GM23338 (cell line): ENCODE results near the gene EXOC1L. TPM values are rescaled to one million over a fixed set of nuclear protein-coding genes. Genes with fewer than 3 reads are reported as not detected.
A peak's percentile ranks its signal among the peaks of the same experiment; 100 is the strongest.

ENCODE experiments used
- ATAC-seq: fragments of 200-7000 bp; cut with Tn5 transposase; 3 replicates; pipeline ENCODE4 v1.9.1; 2020
- DNase-seq: peaks from one replicate; pipeline ENCODE4 v3.0.0-alpha.2; 2015; ENCODE audit warnings: low spot score
- H2AFZ ChIP-seq: fragments of 200-600 bp; sonication (generic); 2 replicates; pipeline ENCODE4 v1.8.0; 2016; ENCODE audit warnings: antibody characterized with exemption, mild to moderate bottlenecking, moderate library complexity
- H3F3A ChIP-seq: fragments of 200-600 bp; sonication (generic); replicated peaks from 2 replicates; pipeline ENCODE4 v1.8.0; 2017; ENCODE audit warnings: antibody characterized with exemption, mixed run types, low read depth
- H3K27ac ChIP-seq: fragments of 200-600 bp; sonication (generic); 2 replicates; pipeline ENCODE4 v1.6.1; 2016; ENCODE audit warnings: low read depth
- H3K27me3 ChIP-seq: fragments of 200-600 bp; sonication (generic); 2 replicates; pipeline ENCODE4 v1.8.0; 2016; ENCODE audit warnings: mild to moderate bottlenecking, mixed run types, moderate library complexity; ENCODE audit not compliant: insufficient read depth
- H3K36me3 ChIP-seq: fragments of 200-600 bp; sonication (generic); 2 replicates; pipeline ENCODE4 v1.8.0; 2016; ENCODE audit warnings: mild to moderate bottlenecking; ENCODE audit not compliant: insufficient read depth
- H3K4me1 ChIP-seq: fragments of 200-600 bp; sonication (generic); 2 replicates; pipeline ENCODE4 v1.8.0; 2016; ENCODE audit warnings: mild to moderate bottlenecking, moderate library complexity; ENCODE audit not compliant: insufficient read depth
- H3K4me2 ChIP-seq: fragments of 200-600 bp; sonication (generic); 2 replicates; pipeline ENCODE4 v1.7.1; 2017; ENCODE audit warnings: mixed run types
- H3K4me3 ChIP-seq: fragments of 200-600 bp; sonication (generic); 2 replicates; pipeline ENCODE4 v1.6.1; 2016; ENCODE audit warnings: mixed run types
- H3K79me2 ChIP-seq: fragments of 200-600 bp; sonication (generic); replicated peaks from 2 replicates; pipeline ENCODE4 v1.8.0; 2017; ENCODE audit warnings: mild to moderate bottlenecking; ENCODE audit not compliant: insufficient read depth
- H3K9me2 ChIP-seq: fragments of 200-600 bp; sonication (generic); 2 replicates; pipeline ENCODE4 v1.8.0; 2017; ENCODE audit not compliant: insufficient read depth
- H4K20me1 ChIP-seq: fragments of 200-600 bp; sonication (generic); replicated peaks from 2 replicates; pipeline ENCODE4 v1.8.0; 2017; ENCODE audit warnings: mild to moderate bottlenecking; ENCODE audit not compliant: insufficient read depth
- H3K27ac Mint-ChIP-seq: 2 replicates; pipeline ENCODE4 v1.8.0; 2020; ENCODE audit warnings: inconsistent platforms, mild to moderate bottlenecking, moderate library complexity, mixed read lengths
- H3K27me3 Mint-ChIP-seq: 3 replicates; pipeline ENCODE4 v1.8.0; 2022; ENCODE audit warnings: low read depth, mild to moderate bottlenecking, moderate library complexity, mixed read lengths, inconsistent platforms; ENCODE audit not compliant: insufficient read depth, poor library complexity
- H3K36me3 Mint-ChIP-seq: 3 replicates; pipeline ENCODE4 v1.8.0; 2021; ENCODE audit warnings: low read depth, mild to moderate bottlenecking, inconsistent platforms, moderate library complexity, mixed read lengths
- H3K4me1 Mint-ChIP-seq: 3 replicates; pipeline ENCODE4 v1.8.0; 2020; ENCODE audit warnings: mild to moderate bottlenecking, inconsistent platforms, mixed read lengths
- H3K4me3 Mint-ChIP-seq: 3 replicates; pipeline ENCODE4 v1.8.0; 2021; ENCODE audit warnings: moderate library complexity, mild to moderate bottlenecking, inconsistent platforms, mixed read lengths
- H3K9me3 Mint-ChIP-seq: 3 replicates; pipeline ENCODE4 v1.8.0; 2020; ENCODE audit warnings: moderate library complexity, mild to moderate bottlenecking, inconsistent platforms, mixed read lengths
- CREB1 ChIP-seq: fragments of 250-450 bp; sonication (Bioruptor Pico); IDR thresholded peaks from 2 replicates; pipeline ENCODE4 v1.5.0; 2020; ENCODE audit warnings: low read depth, mild to moderate bottlenecking, moderate library complexity
- ETS1 ChIP-seq: IDR thresholded peaks from 2 replicates; pipeline ENCODE4 v1.6.1; 2016; ENCODE audit warnings: antibody characterized with exemption
- EZH2 ChIP-seq: fragments of 200-600 bp; sonication (generic); IDR thresholded peaks from one replicate; pipeline ENCODE4 v1.8.0; 2017; ENCODE audit warnings: antibody characterized with exemption, mild to moderate bottlenecking, low read depth; ENCODE audit not compliant: unreplicated experiment
- EZH2phosphoT487 ChIP-seq: fragments of 200-600 bp; sonication (generic); IDR thresholded peaks from one replicate; pipeline ENCODE4 v1.8.1; 2018; ENCODE audit warnings: antibody characterized with exemption; ENCODE audit not compliant: unreplicated experiment
- JUNB ChIP-seq: IDR thresholded peaks from one replicate; pipeline ENCODE4 v1.6.1; 2016; ENCODE audit warnings: antibody characterized with exemption; ENCODE audit not compliant: unreplicated experiment
- NANOG ChIP-seq: IDR thresholded peaks from 2 replicates; pipeline ENCODE4 v1.6.1; 2016; ENCODE audit warnings: antibody characterized with exemption, borderline replicate concordance
- POLR2AphosphoS5 ChIP-seq: IDR thresholded peaks from 2 replicates; pipeline ENCODE4 v1.6.1; 2016; ENCODE audit warnings: antibody characterized with exemption, low read depth
- STAT1 ChIP-seq: IDR thresholded peaks from one replicate; pipeline ENCODE4 v1.6.1; 2016; ENCODE audit warnings: antibody characterized with exemption; ENCODE audit not compliant: unreplicated experiment
- ZNF114 ChIP-seq: fragments of 250-450 bp; sonication (Bioruptor Pico); IDR thresholded peaks from 2 replicates; pipeline ENCODE4 v1.5.0; 2020; ENCODE audit warnings: mild to moderate bottlenecking, moderate library complexity
- ZNF331 ChIP-seq: fragments of 250-450 bp; sonication (Bioruptor Pico); IDR thresholded peaks from 2 replicates; pipeline ENCODE4 v1.5.0; 2020; ENCODE audit warnings: low read depth, mild to moderate bottlenecking, moderate library complexity
- ZNF462 ChIP-seq: fragments of 250-450 bp; sonication (Bioruptor Pico); IDR thresholded peaks from 2 replicates; pipeline ENCODE4 v1.5.0; 2020; ENCODE audit warnings: mild to moderate bottlenecking, moderate library complexity
- polyA plus RNA-seq: library from polyadenylated mRNA; unstranded; fragments of >200 nt; fragmentation: Nextera tagmentation; extraction: Ambion mirVana; gene quantifications from 2 replicates; pipeline ENCODE4 v1.2.1, GENCODE V29; 2016
- total RNA-seq: library from RNA; depleted of rRNA; stranded (reverse); fragments of >200 nt; shearing (Covaris generic); gene quantifications from 2 replicates; pipeline ENCODE4 v1.2.3, GENCODE V29; 2014
- TF ChIP-seq, protein P1 (sequence below), 2 experiments: fragments of 200-600 bp in 1 of 2; sonication (generic) in 1 of 2; conservative IDR thresholded peaks; 2 replicates each; pipeline versions ENCODE4 v1.5.1 to v1.6.1; 2016 to 2017; ENCODE audit warnings: antibody characterized with exemption in 2 of 2, low read depth in 2 of 2, mild to moderate bottlenecking in 2 of 2, moderate library complexity in 1 of 2
- TF ChIP-seq, protein P2 (sequence below): IDR thresholded peaks from one replicate; pipeline ENCODE4 v1.6.1; 2018; ENCODE audit warnings: antibody characterized with exemption; ENCODE audit not compliant: unreplicated experiment

EXOC1L gene
- total and polyA plus RNA-seq, 2 experiments from 2014 or later: not detected

DNA sequence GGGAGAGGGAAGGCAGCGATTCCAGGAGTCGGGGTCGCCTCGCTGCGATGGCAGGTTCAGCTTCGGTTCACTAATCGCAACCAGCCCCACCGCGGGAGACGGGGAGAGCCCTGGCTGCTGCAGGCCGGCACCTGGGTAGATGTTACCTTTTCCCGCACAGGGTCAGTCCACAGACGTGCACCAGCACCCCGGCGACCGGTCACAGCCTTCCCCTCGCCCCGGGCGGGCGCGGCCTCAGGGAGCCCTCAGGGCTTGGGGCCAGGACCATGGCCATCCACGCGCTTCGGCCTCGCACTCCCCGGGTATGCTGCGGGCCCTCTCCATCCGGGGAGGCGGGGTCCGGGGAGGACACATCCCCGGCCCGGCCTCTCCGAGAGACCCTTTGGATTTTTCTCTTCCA lies 26.1 kb upstream of the EXOC1L start:
- Histone ChIP-seq H3K9me2 (no peaks in the 10 kb centered on the region), H3K4me3 (peak overlapping the region; percentile 67), H3K27me3 (peaks cover 48% of the 10 kb centered on the region), H3K36me3 (no peaks in the 10 kb centered on the region), H2AFZ (peak overlapping the region; percentile 97), H3K27ac (no peak overlapping the region), H3K79me2 (no peaks in the 10 kb centered on the region), H4K20me1 (no peaks in the 10 kb centered on the region), H3K4me1 (peaks cover 6% of the 10 kb centered on the region; the same call in 1 of the 2 replicates), H3F3A (no peaks in the 10 kb centered on the region), H3K4me2 (peak overlapping the region; percentile 93)
- H3K4me3 Mint-ChIP-seq: peak overlapping the region; percentile 61; the same call in 2 of the 3 replicates
- ATAC-seq: peak; percentile 88
- TF ChIP-seq JUNB (no peak), ETS1 (no peak), NANOG (no peak), ZNF331 (CRISPR knock-in tag) (no peak), EZH2phosphoT487 (no peak), ZNF462 (CRISPR knock-in tag) (no peak), POLR2AphosphoS5 (no peak), CREB1 (CRISPR knock-in tag) (no peak), ZNF114 (CRISPR knock-in tag) (no peak), EZH2 (no peak), STAT1 (no peak)
- TF ChIP-seq, protein P1, sequence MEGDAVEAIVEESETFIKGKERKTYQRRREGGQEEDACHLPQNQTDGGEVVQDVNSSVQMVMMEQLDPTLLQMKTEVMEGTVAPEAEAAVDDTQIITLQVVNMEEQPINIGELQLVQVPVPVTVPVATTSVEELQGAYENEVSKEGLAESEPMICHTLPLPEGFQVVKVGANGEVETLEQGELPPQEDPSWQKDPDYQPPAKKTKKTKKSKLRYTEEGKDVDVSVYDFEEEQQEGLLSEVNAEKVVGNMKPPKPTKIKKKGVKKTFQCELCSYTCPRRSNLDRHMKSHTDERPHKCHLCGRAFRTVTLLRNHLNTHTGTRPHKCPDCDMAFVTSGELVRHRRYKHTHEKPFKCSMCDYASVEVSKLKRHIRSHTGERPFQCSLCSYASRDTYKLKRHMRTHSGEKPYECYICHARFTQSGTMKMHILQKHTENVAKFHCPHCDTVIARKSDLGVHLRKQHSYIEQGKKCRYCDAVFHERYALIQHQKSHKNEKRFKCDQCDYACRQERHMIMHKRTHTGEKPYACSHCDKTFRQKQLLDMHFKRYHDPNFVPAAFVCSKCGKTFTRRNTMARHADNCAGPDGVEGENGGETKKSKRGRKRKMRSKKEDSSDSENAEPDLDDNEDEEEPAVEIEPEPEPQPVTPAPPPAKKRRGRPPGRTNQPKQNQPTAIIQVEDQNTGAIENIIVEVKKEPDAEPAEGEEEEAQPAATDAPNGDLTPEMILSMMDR (conservative IDR thresholded peaks at IDR 0.05; ENCODE audit: low read depth in 2 of 2): no peak
- TF ChIP-seq, protein P2, sequence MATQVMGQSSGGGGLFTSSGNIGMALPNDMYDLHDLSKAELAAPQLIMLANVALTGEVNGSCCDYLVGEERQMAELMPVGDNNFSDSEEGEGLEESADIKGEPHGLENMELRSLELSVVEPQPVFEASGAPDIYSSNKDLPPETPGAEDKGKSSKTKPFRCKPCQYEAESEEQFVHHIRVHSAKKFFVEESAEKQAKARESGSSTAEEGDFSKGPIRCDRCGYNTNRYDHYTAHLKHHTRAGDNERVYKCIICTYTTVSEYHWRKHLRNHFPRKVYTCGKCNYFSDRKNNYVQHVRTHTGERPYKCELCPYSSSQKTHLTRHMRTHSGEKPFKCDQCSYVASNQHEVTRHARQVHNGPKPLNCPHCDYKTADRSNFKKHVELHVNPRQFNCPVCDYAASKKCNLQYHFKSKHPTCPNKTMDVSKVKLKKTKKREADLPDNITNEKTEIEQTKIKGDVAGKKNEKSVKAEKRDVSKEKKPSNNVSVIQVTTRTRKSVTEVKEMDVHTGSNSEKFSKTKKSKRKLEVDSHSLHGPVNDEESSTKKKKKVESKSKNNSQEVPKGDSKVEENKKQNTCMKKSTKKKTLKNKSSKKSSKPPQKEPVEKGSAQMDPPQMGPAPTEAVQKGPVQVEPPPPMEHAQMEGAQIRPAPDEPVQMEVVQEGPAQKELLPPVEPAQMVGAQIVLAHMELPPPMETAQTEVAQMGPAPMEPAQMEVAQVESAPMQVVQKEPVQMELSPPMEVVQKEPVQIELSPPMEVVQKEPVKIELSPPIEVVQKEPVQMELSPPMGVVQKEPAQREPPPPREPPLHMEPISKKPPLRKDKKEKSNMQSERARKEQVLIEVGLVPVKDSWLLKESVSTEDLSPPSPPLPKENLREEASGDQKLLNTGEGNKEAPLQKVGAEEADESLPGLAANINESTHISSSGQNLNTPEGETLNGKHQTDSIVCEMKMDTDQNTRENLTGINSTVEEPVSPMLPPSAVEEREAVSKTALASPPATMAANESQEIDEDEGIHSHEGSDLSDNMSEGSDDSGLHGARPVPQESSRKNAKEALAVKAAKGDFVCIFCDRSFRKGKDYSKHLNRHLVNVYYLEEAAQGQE: no peak
- peaks cover 8% of the 10 kb centered on the region for H3K27me3 Mint-ChIP-seq
- no peak overlapping the region for H3K27ac Mint-ChIP-seq
- DNase-seq: peak; percentile 52
- H3K4me1 Mint-ChIP-seq: peaks cover 5% of the 10 kb centered on the region; the same call in 2 of the 3 replicates
- no peaks in the 10 kb centered on the region for H3K9me3 Mint-ChIP-seq
- H3K36me3 Mint-ChIP-seq: no peaks in the 10 kb centered on the region
